ENCODE measurements around the gene VAV3.

DNA sequence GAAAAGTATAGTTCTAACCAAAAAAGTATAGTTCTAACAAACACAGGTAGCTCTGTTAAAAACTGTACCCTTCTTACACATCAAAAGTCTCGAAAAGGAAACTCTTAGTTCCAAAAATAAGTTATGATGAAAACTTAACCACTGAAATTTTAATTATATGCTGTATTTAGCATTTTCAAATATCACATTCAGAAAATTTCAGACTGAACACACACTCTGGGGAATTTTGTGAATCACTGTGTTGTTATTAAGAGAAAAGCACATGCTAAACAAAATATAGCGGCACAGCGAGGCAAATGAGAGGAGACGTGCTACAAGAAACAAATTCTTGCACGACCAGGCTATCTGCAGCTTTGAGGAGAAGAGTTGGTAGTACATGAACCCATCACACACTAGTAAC lies 30.4 kb downstream of the VAV3 start:
- TF ChIP-seq CTCF (IDR thresholded peaks at IDR 0.05) (no peak), POLR2AphosphoS5 (IDR thresholded peaks at IDR 0.05) (no peak), POLR2A (IDR thresholded peaks at IDR 0.05) (no peak), EP300 (IDR thresholded peaks at IDR 0.05) (no peak)
